Smooth muscle cell (in vitro differentiated cells): ENCODE results near the gene UBB. TPM values are rescaled to one million over a fixed set of nuclear protein-coding genes. Genes with fewer than 3 reads are reported as not detected.
A peak's percentile ranks its signal among the peaks of the same experiment; 100 is the strongest.

Experiments
- DNase-seq: peaks from one replicate; lab custom pipeline; 2025; ENCODE audit not compliant: unreplicated experiment; lab: John Stamatoyannopoulos, UW
- H2AFZ ChIP-seq: fragments of 200-600 bp; sonication (generic); 2 replicates; pipeline ENCODE4 v1.6.0; 2016; ENCODE audit warnings: antibody characterized with exemption, low read depth, mild to moderate bottlenecking
- H3F3A ChIP-seq: fragments of 200-600 bp; sonication (generic); 2 replicates; pipeline ENCODE4 v1.6.0; 2017; ENCODE audit warnings: antibody characterized with exemption, low read depth
- H3K27ac ChIP-seq: fragments of 200-600 bp; sonication (generic); 2 replicates; pipeline ENCODE4 v1.5.1; 2016; ENCODE audit warnings: low read depth, mild to moderate bottlenecking
- H3K27me3 ChIP-seq: fragments of 200-600 bp; sonication (generic); 2 replicates; pipeline ENCODE4 v1.6.1; 2016; ENCODE audit warnings: low read depth, mild to moderate bottlenecking
- H3K36me3 ChIP-seq: fragments of 200-600 bp; sonication (generic); 2 replicates; pipeline ENCODE4 v1.5.1; 2016; ENCODE audit warnings: low read depth
- H3K4me1 ChIP-seq: fragments of 200-600 bp; sonication (generic); 2 replicates; pipeline ENCODE4 v1.5.1; 2016; ENCODE audit warnings: low read depth
- H3K4me2 ChIP-seq: fragments of 200-600 bp; sonication (generic); 2 replicates; pipeline ENCODE4 v1.6.0; 2016; ENCODE audit warnings: mild to moderate bottlenecking
- H3K4me3 ChIP-seq: fragments of 200-600 bp; sonication (generic); 2 replicates; pipeline ENCODE4 v1.5.1; 2016; ENCODE audit warnings: mild to moderate bottlenecking
- H3K79me2 ChIP-seq: fragments of 200-600 bp; sonication (generic); 2 replicates; pipeline ENCODE4 v1.6.0; 2016; ENCODE audit warnings: low read depth, mild to moderate bottlenecking
- H3K9ac ChIP-seq: fragments of 200-600 bp; sonication (generic); 2 replicates; pipeline ENCODE4 v1.6.0; 2016; ENCODE audit warnings: low read depth
- H3K9me3 ChIP-seq: fragments of 200-600 bp; sonication (generic); replicated peaks from 2 replicates; pipeline ENCODE4 v1.5.1; 2016; ENCODE audit warnings: low read depth
- H4K20me1 ChIP-seq: fragments of 200-600 bp; sonication (generic); 2 replicates; pipeline ENCODE4 v1.6.0; 2016; ENCODE audit warnings: low read depth
- WGBS: methylation state at CpG from one replicate; pipeline ENCODE4 v1.1.7; 2016; ENCODE audit warnings: low lambda C conversion rate; 5-methylcytosine and 5-hydroxymethylcytosine counted together
- polyA plus RNA-seq: library from polyadenylated mRNA; unstranded; fragments of >200 nt; fragmentation: Nextera tagmentation; extraction: Ambion mirVana; gene quantifications from 2 replicates; pipeline ENCODE4 v1.2.1, GENCODE V29; 2016
- total RNA-seq: library from RNA; depleted of rRNA; stranded (reverse); fragments of >200 nt; gene quantifications from 2 replicates; pipeline ENCODE4 v1.2.3, GENCODE V29; 2014
- TF ChIP-seq, protein P1 (sequence below): fragments of 200-600 bp; sonication (generic); IDR thresholded peaks from 2 replicates; pipeline ENCODE4 v1.5.1; 2017; ENCODE audit warnings: borderline replicate concordance, mild to moderate bottlenecking, antibody characterized with exemption; ENCODE audit not compliant: insufficient read depth, poor library complexity, severe bottlenecking

Gene UBB
- total and polyA plus RNA-seq, 2 experiments from 2014 or later = 1,184 to 2,323 TPM

- Histone ChIP-seq H2AFZ (no peak overlapping the region), H3K27ac (peak overlapping the region; percentile 99), H3K4me2 (peak overlapping the region; percentile 79), H3F3A (peaks cover 25% of the 10 kb centered on the region), H3K9ac (peak overlapping the region; percentile 91), H3K36me3 (no peaks in the 10 kb centered on the region), H3K9me3 (no peaks in the 10 kb centered on the region), H3K4me3 (no peak overlapping the region), H4K20me1 (no peaks in the 10 kb centered on the region), H3K79me2 (peaks cover 14% of the 10 kb centered on the region), H3K4me1 (peaks cover 17% of the 10 kb centered on the region), H3K27me3 (no peaks in the 10 kb centered on the region)
- no peak for DNase-seq
- 28% methylated on average over 10 of the region's 10 CpGs for WGBS
- TF ChIP-seq, protein P1, sequence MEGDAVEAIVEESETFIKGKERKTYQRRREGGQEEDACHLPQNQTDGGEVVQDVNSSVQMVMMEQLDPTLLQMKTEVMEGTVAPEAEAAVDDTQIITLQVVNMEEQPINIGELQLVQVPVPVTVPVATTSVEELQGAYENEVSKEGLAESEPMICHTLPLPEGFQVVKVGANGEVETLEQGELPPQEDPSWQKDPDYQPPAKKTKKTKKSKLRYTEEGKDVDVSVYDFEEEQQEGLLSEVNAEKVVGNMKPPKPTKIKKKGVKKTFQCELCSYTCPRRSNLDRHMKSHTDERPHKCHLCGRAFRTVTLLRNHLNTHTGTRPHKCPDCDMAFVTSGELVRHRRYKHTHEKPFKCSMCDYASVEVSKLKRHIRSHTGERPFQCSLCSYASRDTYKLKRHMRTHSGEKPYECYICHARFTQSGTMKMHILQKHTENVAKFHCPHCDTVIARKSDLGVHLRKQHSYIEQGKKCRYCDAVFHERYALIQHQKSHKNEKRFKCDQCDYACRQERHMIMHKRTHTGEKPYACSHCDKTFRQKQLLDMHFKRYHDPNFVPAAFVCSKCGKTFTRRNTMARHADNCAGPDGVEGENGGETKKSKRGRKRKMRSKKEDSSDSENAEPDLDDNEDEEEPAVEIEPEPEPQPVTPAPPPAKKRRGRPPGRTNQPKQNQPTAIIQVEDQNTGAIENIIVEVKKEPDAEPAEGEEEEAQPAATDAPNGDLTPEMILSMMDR = no peak
Observed at GRCh38 chr17:16419929-16420271, 39.0 kb downstream of the UBB start.

DNA sequence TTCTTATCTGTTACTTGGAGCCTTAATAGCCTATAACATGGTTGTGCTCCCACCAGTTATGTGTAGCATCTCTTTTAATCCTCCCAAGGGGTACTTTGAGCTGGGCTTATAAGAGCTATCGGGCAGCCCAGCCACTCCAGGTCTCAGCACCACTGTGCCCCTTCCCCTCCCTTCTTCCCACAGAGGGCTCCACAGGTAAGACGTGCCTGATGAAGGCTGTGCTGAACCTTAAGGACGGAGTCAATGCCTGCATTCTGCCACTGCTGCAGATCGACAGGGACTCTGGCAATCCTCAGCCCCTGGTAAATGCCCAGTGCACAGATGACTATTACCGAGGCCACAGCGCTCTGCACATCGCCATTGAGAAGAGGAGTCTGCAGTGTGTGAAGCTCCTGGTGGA lies 41.5 kb downstream of the UBB start:
- Histone ChIP-seq H3K27ac (no peak overlapping the region), H3F3A (peaks cover 24% of the 10 kb centered on the region), H3K9ac (no peak overlapping the region), H3K9me3 (no peaks in the 10 kb centered on the region), H3K36me3 (no peaks in the 10 kb centered on the region), H4K20me1 (no peaks in the 10 kb centered on the region), H3K4me2 (no peak overlapping the region), H3K4me1 (peaks cover 17% of the 10 kb centered on the region), H3K79me2 (no peaks in the 10 kb centered on the region), H3K4me3 (no peak overlapping the region), H3K27me3 (no peaks in the 10 kb centered on the region), H2AFZ (no peak overlapping the region)
- 84% methylated on average over 7 of the region's 7 CpGs for WGBS
- TF ChIP-seq, protein P1 = no peak
- DNase-seq = no peak

DNA sequence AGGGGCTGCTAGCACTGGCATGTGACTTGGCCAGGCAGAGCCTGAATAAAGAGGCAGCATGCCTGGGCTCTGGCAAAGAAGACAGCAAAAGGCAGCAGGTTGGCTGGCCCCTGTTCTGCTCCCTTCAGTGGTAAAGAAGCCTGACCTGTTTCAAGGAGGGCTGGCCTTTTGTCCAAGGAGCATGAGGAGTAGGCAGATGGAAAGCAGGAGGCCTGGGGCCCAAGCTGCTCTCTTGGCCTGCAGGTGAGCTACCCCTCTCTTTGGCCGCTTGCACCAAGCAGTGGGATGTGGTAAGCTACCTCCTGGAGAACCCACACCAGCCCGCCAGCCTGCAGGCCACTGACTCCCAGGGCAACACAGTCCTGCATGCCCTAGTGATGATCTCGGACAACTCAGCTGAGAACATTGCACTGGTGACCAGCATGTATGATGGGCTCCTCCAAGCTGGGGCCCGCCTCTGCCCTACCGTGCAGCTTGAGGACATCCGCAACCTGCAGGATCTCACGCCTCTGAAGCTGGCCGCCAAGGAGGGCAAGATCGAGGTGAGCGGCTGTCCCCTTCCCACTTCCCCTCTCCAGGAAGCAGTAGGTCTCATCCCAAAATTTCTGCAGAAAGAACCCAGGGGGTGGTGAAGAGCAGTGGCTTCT lies 42.5 kb downstream of the UBB start:
- peaks cover 15% of the 10 kb centered on the region for H3F3A ChIP-seq
- peaks cover 14% of the 10 kb centered on the region for H3K4me1 ChIP-seq

More for the DNA sequence above, 42.5 kb downstream of the UBB start:
- Histone ChIP-seq H3K27ac (no peak overlapping the region), H3K4me3 (no peak overlapping the region), H4K20me1 (no peaks in the 10 kb centered on the region), H3K27me3 (no peaks in the 10 kb centered on the region), H2AFZ (no peak overlapping the region), H3K9me3 (no peaks in the 10 kb centered on the region), H3K4me2 (no peak overlapping the region), H3K36me3 (no peaks in the 10 kb centered on the region), H3K9ac (no peak overlapping the region), H3K79me2 (no peaks in the 10 kb centered on the region)
- TF ChIP-seq, protein P1 = no peak
- no peak for DNase-seq
- WGBS = 96% methylated on average over 10 of the region's 10 CpGs
